C4-2B (cell line): ENCODE measurements around the gene CMIP.

Experiments
- H3K27ac ChIP-seq: fragments of 450-650 bp; 2 replicates; pipeline ENCODE4 v1.5.1; 2017
- CTCF ChIP-seq: fragments of 450-650 bp; conservative IDR thresholded peaks from 2 replicates; pipeline ENCODE4 v1.5.1; 2017; ENCODE audit warnings: mild to moderate bottlenecking
- ZFX ChIP-seq: fragments of 450-650 bp; IDR thresholded peaks from 2 replicates; pipeline ENCODE4 v1.6.1; 2017

The CMIP gene

GRCh38 chr16:81509404-81509803, 64.8 kb downstream of the CMIP start:
- TF ChIP-seq CTCF (no peak), ZFX (no peak)

GRCh38 chr16:81510016-81510415, 65.4 kb downstream of the CMIP start:
- H3K27ac ChIP-seq = no peak overlapping the region
- no peak for TF ChIP-seq CTCF
- TF ChIP-seq ZFX = no peak

More at GRCh38 chr16:81509404-81509803, 64.8 kb downstream of the CMIP start:
- H3K27ac ChIP-seq = no peak overlapping the region

- no peak overlapping the region for H3K27ac ChIP-seq
- TF ChIP-seq ZFX = no peak
- TF ChIP-seq CTCF = no peak
These were observed 66.8 kb downstream of the CMIP start for GRCh38 chr16:81511371-81511770.

GRCh38 chr16:81513204-81514040, 68.8 kb downstream of the CMIP start:
- TF ChIP-seq CTCF = no peak
- no peak for TF ChIP-seq ZFX
- H3K27ac ChIP-seq = no peak overlapping the region

GRCh38 chr16:81514041-81514559, 69.5 kb downstream of the CMIP start:
- H3K27ac ChIP-seq = no peak overlapping the region
- TF ChIP-seq ZFX (no peak), CTCF (no peak)

GRCh38 chr16:81514568-81515258, 70.1 kb downstream of the CMIP start:
- no peak overlapping the region for H3K27ac ChIP-seq
- TF ChIP-seq ZFX = no peak
- TF ChIP-seq CTCF = no peak

- H3K27ac ChIP-seq = no peak overlapping the region
- TF ChIP-seq ZFX (no peak), CTCF (no peak)
These were observed 70.7 kb downstream of the CMIP start for GRCh38 chr16:81515281-81515680.
